Vagina (tissue), 2 donors: ENCODE data around the gene GLDC. TPM values are rescaled to one million over a fixed set of nuclear protein-coding genes. Genes with fewer than 3 reads are reported as not detected.

Source experiments
- DNase-seq, 2 donors: peaks; one replicate each; pipeline ENCODE4 v3.0.0-alpha.2; 2017; ENCODE audit errors: extremely low spot score in 2 of 2
- H3K27ac ChIP-seq: fragments of 200-600 bp; sonication (generic); one replicate; pipeline ENCODE4 v1.5.1; 2019
- H3K27me3 ChIP-seq: fragments of 200-600 bp; sonication (generic); one replicate; pipeline ENCODE4 v1.5.1; 2019
- H3K36me3 ChIP-seq, 2 donors: fragments of 200-600 bp; sonication (generic); one replicate each; pipeline ENCODE4 v1.5.1; 2017 to 2019
- H3K4me1 ChIP-seq: fragments of 200-600 bp; sonication (generic); one replicate; pipeline ENCODE4 v1.5.1; 2019
- H3K4me3 ChIP-seq, 2 donors: fragments of 200-600 bp; sonication (generic); 1 replicate in 1 of 2; 2 replicates in 1 of 2; pipeline ENCODE4 v1.5.1; 2016 to 2019
- H3K9me3 ChIP-seq: fragments of 200-600 bp; sonication (generic); one replicate; pipeline ENCODE4 v1.5.1; 2019
- POLR2A ChIP-seq, 2 donors: fragments of 450-650 bp; IDR thresholded peaks; one replicate each; pipeline ENCODE4 v1.6.1; 2017; ENCODE audit warnings: antibody characterized with exemption in 2 of 2, mild to moderate bottlenecking in 2 of 2, moderate library complexity in 2 of 2
- POLR2AphosphoS5 ChIP-seq, 2 donors: sonication (generic); formaldehyde crosslinking; IDR thresholded peaks; one replicate each; pipeline ENCODE4 v1.9.0; 2017; ENCODE audit warnings: antibody characterized with exemption in 2 of 2, mild to moderate bottlenecking in 2 of 2, low read depth in 1 of 2; ENCODE audit not compliant: insufficient read depth in 1 of 2
- intact Hi-C: fragments of 100-400 bp; cut with DNase I; formaldehyde crosslinking; loops from one replicate; pipeline ENCODE4 v1.15.1; 2023
- total RNA-seq: library from RNA; depleted of rRNA; stranded (reverse); fragments of >200 nt; gene quantifications from one replicate; pipeline ENCODE4 v1.2.3, GENCODE V29; 2016
- TF ChIP-seq, protein P1 (sequence below), 3 experiments: fragments of 450-650 bp in 2 of 3; fragments of 200-600 bp in 1 of 3; sonication (generic) in 1 of 3; IDR thresholded peaks; one replicate each; pipeline ENCODE4 v1.5.1; 2017 to 2019; ENCODE audit warnings: antibody characterized with exemption in 3 of 3, mild to moderate bottlenecking in 2 of 3, moderate library complexity in 2 of 3

The GLDC gene
- total RNA-seq, 1 donor from 2014 or later, result 0.49 TPM

DNA sequence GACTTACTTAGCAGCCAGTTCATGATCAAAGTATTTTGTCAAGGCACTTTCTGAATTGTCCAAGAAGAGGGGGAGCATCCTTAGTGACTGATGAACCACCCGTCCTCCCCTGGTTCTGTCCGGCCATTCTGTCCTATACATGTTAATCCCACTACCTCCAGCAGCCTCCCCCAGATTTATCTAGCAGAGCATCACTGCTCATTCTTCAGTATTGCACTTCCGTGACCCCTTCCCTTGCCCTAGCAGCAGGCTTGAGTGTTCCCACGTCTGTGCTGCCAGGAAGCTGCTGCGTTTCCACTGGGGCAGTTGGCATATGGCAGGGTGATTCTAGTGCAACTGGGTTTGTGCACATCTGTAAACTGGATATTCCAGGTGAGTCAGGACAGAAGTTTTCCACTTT is 4.5 kb downstream of the GLDC start:
- no peak for DNase-seq
- Histone ChIP-seq H3K27me3 (no peaks in the 10 kb centered on the region), H3K4me1 (peaks cover 19% of the 10 kb centered on the region), H3K27ac (no peak overlapping the region), H3K4me3 (no peak overlapping the region), H3K36me3 (no peaks in the 10 kb centered on the region), H3K9me3 (no peaks in the 10 kb centered on the region)
- intact Hi-C loops, result no loop called here
- TF ChIP-seq POLR2AphosphoS5 (IDR thresholded peaks at IDR 0.05; ENCODE audit: insufficient read depth in 1 of 2, low read depth in 1 of 2) (no peak), POLR2A (IDR thresholded peaks at IDR 0.05) (no peak)
- TF ChIP-seq, protein P1, sequence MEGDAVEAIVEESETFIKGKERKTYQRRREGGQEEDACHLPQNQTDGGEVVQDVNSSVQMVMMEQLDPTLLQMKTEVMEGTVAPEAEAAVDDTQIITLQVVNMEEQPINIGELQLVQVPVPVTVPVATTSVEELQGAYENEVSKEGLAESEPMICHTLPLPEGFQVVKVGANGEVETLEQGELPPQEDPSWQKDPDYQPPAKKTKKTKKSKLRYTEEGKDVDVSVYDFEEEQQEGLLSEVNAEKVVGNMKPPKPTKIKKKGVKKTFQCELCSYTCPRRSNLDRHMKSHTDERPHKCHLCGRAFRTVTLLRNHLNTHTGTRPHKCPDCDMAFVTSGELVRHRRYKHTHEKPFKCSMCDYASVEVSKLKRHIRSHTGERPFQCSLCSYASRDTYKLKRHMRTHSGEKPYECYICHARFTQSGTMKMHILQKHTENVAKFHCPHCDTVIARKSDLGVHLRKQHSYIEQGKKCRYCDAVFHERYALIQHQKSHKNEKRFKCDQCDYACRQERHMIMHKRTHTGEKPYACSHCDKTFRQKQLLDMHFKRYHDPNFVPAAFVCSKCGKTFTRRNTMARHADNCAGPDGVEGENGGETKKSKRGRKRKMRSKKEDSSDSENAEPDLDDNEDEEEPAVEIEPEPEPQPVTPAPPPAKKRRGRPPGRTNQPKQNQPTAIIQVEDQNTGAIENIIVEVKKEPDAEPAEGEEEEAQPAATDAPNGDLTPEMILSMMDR (IDR thresholded peaks at IDR 0.05), result no peak

DNA sequence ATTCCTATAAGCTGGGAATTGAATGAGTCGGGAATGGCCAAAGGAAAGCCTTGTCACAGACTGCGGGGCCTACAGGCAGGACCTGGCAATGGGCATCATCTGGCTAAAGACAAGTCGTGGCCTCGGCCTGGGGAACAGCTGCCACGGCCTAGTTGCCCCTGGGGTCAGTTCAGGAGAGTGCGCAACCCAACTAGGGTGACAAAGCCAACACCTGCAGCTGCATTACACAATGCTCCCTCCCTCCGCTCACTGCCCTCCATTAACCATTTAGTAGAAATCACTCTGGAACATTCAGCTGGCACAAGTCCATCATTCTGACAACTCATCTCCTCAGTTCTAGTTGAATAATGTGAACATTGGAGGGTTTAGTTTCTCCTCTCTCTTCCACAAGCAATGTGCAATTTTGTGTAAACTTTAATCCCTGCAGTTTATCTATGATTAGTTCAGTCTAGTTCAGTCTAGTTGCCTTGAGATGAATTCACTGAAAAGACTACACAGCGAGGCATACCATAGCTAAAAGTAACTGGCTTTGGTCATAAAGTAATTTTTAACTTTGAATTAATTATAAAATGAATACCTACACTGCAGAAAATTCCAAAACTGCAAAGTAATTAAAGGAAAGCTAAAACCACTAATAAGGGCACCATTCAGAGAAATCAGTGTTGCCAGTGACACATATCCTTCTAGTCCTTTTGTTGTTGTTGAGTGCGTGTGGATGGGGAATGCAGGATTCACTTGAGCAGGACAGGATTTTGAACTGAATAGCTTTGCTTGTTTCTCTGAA is 5.1 kb downstream of the GLDC start:
- no peak overlapping the region for H3K27ac ChIP-seq
- intact Hi-C loops, result no loop called here

DNA sequence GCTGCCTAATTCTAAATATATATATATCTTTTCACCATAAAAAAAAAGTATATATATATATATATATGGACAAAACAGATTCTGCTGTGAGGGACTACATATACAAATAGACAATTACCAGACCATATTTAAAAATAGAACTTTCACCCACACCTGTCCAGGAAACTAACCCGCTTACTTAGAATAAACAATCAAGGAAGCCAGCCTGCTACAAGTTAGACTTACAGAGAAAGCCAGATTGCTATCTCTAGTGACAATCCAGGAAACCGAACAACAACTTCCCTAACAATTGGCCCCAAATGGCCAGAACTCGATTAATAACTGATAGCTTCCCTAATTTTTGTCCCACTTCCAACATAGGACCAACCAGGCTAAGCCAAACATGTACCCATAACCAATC is 5.9 kb downstream of the GLDC start:
- intact Hi-C loops, result no loop called here
- TF ChIP-seq, protein P1 (IDR thresholded peaks at IDR 0.05), result no peak
- TF ChIP-seq POLR2AphosphoS5 (IDR thresholded peaks at IDR 0.05; ENCODE audit: insufficient read depth in 1 of 2, low read depth in 1 of 2), result no peak
- no peak for TF ChIP-seq POLR2A (IDR thresholded peaks at IDR 0.05)
- Histone ChIP-seq H3K4me1 (peaks cover 6% of the 10 kb centered on the region), H3K27me3 (no peaks in the 10 kb centered on the region), H3K4me3 (no peak overlapping the region), H3K27ac (no peak overlapping the region), H3K9me3 (no peaks in the 10 kb centered on the region), H3K36me3 (no peaks in the 10 kb centered on the region)
- no peak for DNase-seq

More for the DNA sequence above, 5.1 kb downstream of the GLDC start:
- Histone ChIP-seq H3K27me3 (no peaks in the 10 kb centered on the region), H3K4me1 (peaks cover 13% of the 10 kb centered on the region), H3K4me3 (no peak overlapping the region), H3K9me3 (no peaks in the 10 kb centered on the region), H3K36me3 (no peaks in the 10 kb centered on the region)
- TF ChIP-seq, protein P1 (IDR thresholded peaks at IDR 0.05), result no peak
- no peak for TF ChIP-seq POLR2A (IDR thresholded peaks at IDR 0.05)
- TF ChIP-seq POLR2AphosphoS5 (IDR thresholded peaks at IDR 0.05; ENCODE audit: insufficient read depth in 1 of 2, low read depth in 1 of 2), result no peak
- DNase-seq, result no peak

DNA sequence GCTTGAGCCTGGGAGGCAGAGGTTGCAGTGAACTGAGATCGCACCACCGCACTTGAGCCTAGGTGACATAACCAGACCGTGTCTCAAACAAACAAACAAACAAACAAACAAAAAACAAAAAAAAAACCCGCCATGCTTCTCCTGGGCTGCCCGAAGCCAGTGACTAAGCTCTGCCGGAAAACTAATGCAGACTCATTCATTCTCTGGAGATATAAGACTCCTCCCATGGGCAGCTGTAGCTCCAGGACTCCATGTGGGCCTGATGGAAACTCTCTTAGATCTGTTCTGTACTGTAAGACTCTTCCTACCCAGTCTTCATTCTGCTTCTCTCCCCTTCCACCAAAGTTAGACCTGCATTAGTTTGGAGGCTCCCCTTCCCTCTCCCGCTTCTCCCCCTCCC is 11.1 kb downstream of the GLDC start:
- Histone ChIP-seq H3K4me3 (no peak overlapping the region), H3K4me1 (no peaks in the 10 kb centered on the region), H3K27me3 (no peaks in the 10 kb centered on the region), H3K27ac (no peak overlapping the region), H3K36me3 (no peaks in the 10 kb centered on the region), H3K9me3 (no peaks in the 10 kb centered on the region)
- DNase-seq, result no peak
- intact Hi-C loops, result no loop called here
- TF ChIP-seq, protein P1 (IDR thresholded peaks at IDR 0.05), result no peak
- TF ChIP-seq POLR2AphosphoS5 (IDR thresholded peaks at IDR 0.05; ENCODE audit: insufficient read depth in 1 of 2, low read depth in 1 of 2), result no peak
- no peak for TF ChIP-seq POLR2A (IDR thresholded peaks at IDR 0.05)

DNA sequence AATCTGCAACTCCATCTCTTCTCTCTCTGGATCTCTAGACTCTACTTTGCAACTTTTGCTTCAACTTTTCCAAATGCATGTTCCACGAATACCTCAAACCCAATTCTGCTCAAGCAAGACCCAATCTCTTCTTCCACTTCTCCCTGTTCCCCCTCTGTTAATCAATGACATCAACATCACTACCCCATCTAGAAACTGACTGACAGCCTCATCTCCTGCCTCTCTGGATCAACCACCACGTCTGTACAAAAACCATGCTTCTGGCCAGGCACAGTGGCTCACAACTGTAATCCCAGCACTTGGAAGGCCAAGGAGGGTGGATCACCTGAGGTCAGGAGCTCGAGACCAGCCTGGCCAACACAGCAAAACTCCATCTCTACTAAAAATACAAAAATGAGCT is 12.2 kb downstream of the GLDC start:
- no peak for TF ChIP-seq POLR2A (IDR thresholded peaks at IDR 0.05)
- no peak for TF ChIP-seq POLR2AphosphoS5 (IDR thresholded peaks at IDR 0.05; ENCODE audit: insufficient read depth in 1 of 2, low read depth in 1 of 2)
- TF ChIP-seq, protein P1 (IDR thresholded peaks at IDR 0.05), result no peak
- DNase-seq, result no peak
- Histone ChIP-seq H3K36me3 (no peaks in the 10 kb centered on the region), H3K9me3 (no peaks in the 10 kb centered on the region), H3K27me3 (no peaks in the 10 kb centered on the region), H3K4me3 (no peak overlapping the region), H3K27ac (no peak overlapping the region), H3K4me1 (no peaks in the 10 kb centered on the region)
- intact Hi-C loops, result no loop called here
